HEK293 (cell line): ENCODE measurements around the gene IFI27L2.

Source experiments
- CTCF ChIA-PET: fragments of 350-600 bp; formaldehyde crosslinking; extraction: SDS; loops from one replicate; lab custom pipeline; 2021; ENCODE audit warnings: antibody characterized with exemption; lab: Yijun Ruan, JAX
- POLR2A ChIA-PET: fragments of 300-600 bp; formaldehyde crosslinking; extraction: SDS; loops from one replicate; lab custom pipeline; 2020; ENCODE audit warnings: antibody characterized with exemption, inconsistent platforms; lab: Yijun Ruan, JAX
- H3K27ac ChIP-seq: fragments of 200-500 bp; sonication (Bioruptor generic); 2 replicates; pipeline ENCODE4 v1.5.1; 2014; ENCODE audit warnings: low read depth, low read length, control low read depth, inconsistent platforms; ENCODE audit errors: extremely low read depth
- H3K36me3 ChIP-seq, 2 experiments: fragments of 200-500 bp in 1 of 2; sonication (Bioruptor generic) in 1 of 2; 1 replicate in 1 of 2; 2 replicates in 1 of 2; pipeline ENCODE4 v1.5.1; 2014 to 2017; ENCODE audit warnings: inconsistent platforms in 2 of 2, low read length in 2 of 2; ENCODE audit not compliant: control insufficient read depth in 2 of 2, insufficient read depth in 1 of 2
- H3K4me1 ChIP-seq: fragments of 200-500 bp; sonication (Bioruptor generic); 2 replicates; pipeline ENCODE4 v1.5.1; 2014; ENCODE audit warnings: mild to moderate bottlenecking, low read length, inconsistent platforms; ENCODE audit not compliant: control insufficient read depth, insufficient read depth
- H3K4me3 ChIP-seq: 2 replicates; pipeline ENCODE4 v1.5.1; 2011; ENCODE audit warnings: low read depth, mild to moderate bottlenecking, control low read depth, low read length, moderate library complexity
- H3K9me3 ChIP-seq: fragments of 200-500 bp; sonication (Bioruptor generic); 2 replicates; pipeline ENCODE4 v1.5.1; 2014; ENCODE audit warnings: low read depth, low read length, inconsistent platforms; ENCODE audit not compliant: control insufficient read depth, insufficient read depth
- EGR2 ChIP-seq: fragments of 450-650 bp; formaldehyde crosslinking; IDR thresholded peaks from 2 replicates; pipeline ENCODE4 v1.5.1; 2016; ENCODE audit warnings: low read depth, missing biosample characterization, missing genetic modification characterization
- GFI1B ChIP-seq: fragments of 450-650 bp; formaldehyde crosslinking; IDR thresholded peaks from 2 replicates; pipeline ENCODE4 v1.5.1; 2016; ENCODE audit warnings: missing biosample characterization, missing genetic modification characterization
- GLIS2 ChIP-seq: fragments of 450-650 bp; formaldehyde crosslinking; IDR thresholded peaks from 2 replicates; pipeline ENCODE4 v1.5.1; 2016; ENCODE audit warnings: missing biosample characterization, missing genetic modification characterization
- PATZ1 ChIP-seq: fragments of 450-650 bp; formaldehyde crosslinking; IDR thresholded peaks from 2 replicates; pipeline ENCODE4 v1.5.1; 2016; ENCODE audit warnings: missing biosample characterization, missing genetic modification characterization
- TSHZ1 ChIP-seq: fragments of 450-650 bp; formaldehyde crosslinking; IDR thresholded peaks from 2 replicates; pipeline ENCODE4 v1.5.1; 2016; ENCODE audit warnings: missing biosample characterization, missing genetic modification characterization, borderline replicate concordance
- WT1 ChIP-seq: fragments of 450-650 bp; formaldehyde crosslinking; IDR thresholded peaks from 2 replicates; pipeline ENCODE4 v1.5.1; 2016; ENCODE audit warnings: missing biosample characterization, missing genetic modification characterization
- ZBTB21 ChIP-seq: fragments of 450-650 bp; formaldehyde crosslinking; IDR thresholded peaks from 2 replicates; pipeline ENCODE4 v1.5.1; 2017; ENCODE audit warnings: missing biosample characterization, missing genetic modification characterization
- ZBTB26 ChIP-seq: fragments of 450-650 bp; formaldehyde crosslinking; optimal IDR thresholded peaks from 2 replicates; pipeline ENCODE3; 2016; ENCODE audit warnings: missing biosample characterization, mild to moderate bottlenecking, missing genetic modification characterization
- ZFP37 ChIP-seq: fragments of 450-650 bp; formaldehyde crosslinking; IDR thresholded peaks from 2 replicates; pipeline ENCODE4 v1.5.1; 2016; ENCODE audit warnings: missing biosample characterization, missing genetic modification characterization
- ZNF169 ChIP-seq: fragments of 450-650 bp; formaldehyde crosslinking; IDR thresholded peaks from 2 replicates; pipeline ENCODE4 v1.5.1; 2016; ENCODE audit warnings: missing biosample characterization, missing genetic modification characterization
- ZNF184 ChIP-seq: fragments of 450-650 bp; IDR thresholded peaks from 2 replicates; pipeline ENCODE4 v1.5.1; 2018; ENCODE audit warnings: missing biosample characterization, mild to moderate bottlenecking, missing genetic modification characterization
- ZNF211 ChIP-seq: fragments of 450-650 bp; formaldehyde crosslinking; IDR thresholded peaks from 2 replicates; pipeline ENCODE4 v1.5.1; 2016; ENCODE audit warnings: low read depth, missing biosample characterization, missing genetic modification characterization
- ZNF274 ChIP-seq, 2 experiments: fragments of 200-500 bp in 1 of 2; fragments of 450-650 bp in 1 of 2; sonication (Bioruptor generic) in 1 of 2; formaldehyde crosslinking in 1 of 2; IDR thresholded peaks; 2 replicates each; pipeline versions ENCODE4 v1.5.1 to v1.6.1; 2014 to 2016; ENCODE audit warnings: borderline replicate concordance in 1 of 2, inconsistent platforms in 1 of 2, low read length in 1 of 2, missing biosample characterization in 1 of 2, missing genetic modification characterization in 1 of 2
- ZNF280D ChIP-seq: fragments of 450-650 bp; formaldehyde crosslinking; IDR thresholded peaks from 2 replicates; pipeline ENCODE4 v1.5.1; 2016; ENCODE audit warnings: missing biosample characterization, missing genetic modification characterization
- ZNF366 ChIP-seq: fragments of 450-650 bp; formaldehyde crosslinking; conservative IDR thresholded peaks from 2 replicates; pipeline ENCODE4 v1.5.1; 2016; ENCODE audit warnings: missing biosample characterization, missing genetic modification characterization
- ZNF449 ChIP-seq: fragments of 450-650 bp; formaldehyde crosslinking; IDR thresholded peaks from 2 replicates; pipeline ENCODE4 v1.5.1; 2017; ENCODE audit warnings: missing biosample characterization, mild to moderate bottlenecking, missing genetic modification characterization, moderate library complexity
- ZNF558 ChIP-seq: fragments of 450-650 bp; formaldehyde crosslinking; IDR thresholded peaks from 2 replicates; pipeline ENCODE4 v1.5.1; 2016; ENCODE audit warnings: missing biosample characterization, missing genetic modification characterization
- ZNF654 ChIP-seq: fragments of 450-650 bp; formaldehyde crosslinking; IDR thresholded peaks from 2 replicates; pipeline ENCODE4 v1.5.1; 2016; ENCODE audit warnings: low read depth, missing biosample characterization, missing genetic modification characterization
- ZNF658 ChIP-seq: fragments of 450-650 bp; formaldehyde crosslinking; IDR thresholded peaks from 2 replicates; pipeline ENCODE4; 2016; ENCODE audit warnings: missing biosample characterization, missing genetic modification characterization
- ZNF670 ChIP-seq: fragments of 450-650 bp; formaldehyde crosslinking; IDR thresholded peaks from 2 replicates; pipeline ENCODE4 v1.5.1; 2016; ENCODE audit warnings: missing biosample characterization, missing genetic modification characterization, low read depth
- ZNF704 ChIP-seq: fragments of 450-650 bp; formaldehyde crosslinking; IDR thresholded peaks from 2 replicates; pipeline ENCODE4 v1.5.1; 2016; ENCODE audit warnings: missing biosample characterization, missing genetic modification characterization
- ZNF776 ChIP-seq: fragments of 450-650 bp; formaldehyde crosslinking; IDR thresholded peaks from 2 replicates; pipeline ENCODE4 v1.5.0; 2017; ENCODE audit warnings: missing biosample characterization, missing genetic modification characterization, borderline replicate concordance
- ZSCAN16 ChIP-seq: fragments of 450-650 bp; formaldehyde crosslinking; IDR thresholded peaks from 2 replicates; pipeline ENCODE4 v1.5.1; 2016; ENCODE audit warnings: missing biosample characterization, missing genetic modification characterization

IFI27L2 gene

GRCh38 chr14:94126800-94127199, 2.6 kb downstream of the IFI27L2 start:
- Histone ChIP-seq H3K9me3 (no peaks in the 10 kb centered on the region), H3K4me1 (peaks cover 3% of the 10 kb centered on the region; the same call in 1 of the 2 replicates), H3K4me3 (no peak overlapping the region), H3K27ac (no peak overlapping the region)
- POLR2A ChIA-PET: no interaction called here
- TF ChIP-seq ZFP37 (tag by site-specific recombination) (no peak), ZBTB21 (no peak), PATZ1 (tag by site-specific recombination) (no peak), ZNF280D (tag by site-specific recombination) (no peak), ZNF670 (tag by site-specific recombination) (no peak), ZNF558 (no peak), ZSCAN16 (tag by site-specific recombination) (no peak), ZNF449 (tag by site-specific recombination) (no peak), GFI1B (tag by site-specific recombination) (no peak), ZNF366 (tag by site-specific recombination) (no peak), ZNF654 (tag by site-specific recombination) (no peak), ZNF211 (tag by site-specific recombination) (no peak)
- TF ChIP-seq, all 188 proteins: peak for 0
- CTCF ChIA-PET: no interaction called here
- H3K36me3 ChIP-seq: no peaks in the 10 kb centered on the region

GRCh38 chr14:94126419-94126677, 3.1 kb downstream of the IFI27L2 start:
- H3K9me3 ChIP-seq: no peaks in the 10 kb centered on the region
- no peak overlapping the region for H3K4me3 ChIP-seq
- H3K4me1 ChIP-seq: peaks cover 3% of the 10 kb centered on the region; the same call in 1 of the 2 replicates
- CTCF ChIA-PET: no interaction called here
- POLR2A ChIA-PET: no interaction called here
- no peaks in the 10 kb centered on the region for H3K36me3 ChIP-seq
- TF ChIP-seq ZNF169 (tag by site-specific recombination): no peak
- TF ChIP-seq TSHZ1 (tag by site-specific recombination): no peak
- TF ChIP-seq ZNF184 (tag by site-specific recombination): no peak
- no peak for TF ChIP-seq WT1 (tag by site-specific recombination)
- no peak for TF ChIP-seq ZBTB26 (tag by site-specific recombination)
- TF ChIP-seq GLIS2 (tag by site-specific recombination): no peak
- no peak for TF ChIP-seq EGR2 (tag by site-specific recombination)
- no peak for TF ChIP-seq ZNF274 (IDR thresholded peaks at IDR 0.05; ENCODE audit: low read length)
- TF ChIP-seq ZNF274 (tag by site-specific recombination; IDR thresholded peaks at IDR 0.05; ENCODE audit: borderline replicate concordance): no peak
- TF ChIP-seq ZNF776 (tag by site-specific recombination): no peak
- no peak for TF ChIP-seq ZNF658
- no peak for TF ChIP-seq ZNF704 (tag by site-specific recombination)
- H3K27ac ChIP-seq: no peak overlapping the region
